Endothelial cell of umbilical vein (primary cell): ENCODE results near the gene AGL. TPM values are rescaled to one million over a fixed set of nuclear protein-coding genes. Genes with fewer than 3 reads are reported as not detected.

ENCODE experiments used
- BruUV-seq: library from RNA; stranded (reverse); fragments of 400-500 nt; replicated peaks from 2 replicates; lab custom pipeline; 2021; lab: Mats Ljungman, UMichigan
- CTCF ChIA-PET: fragments of 300-600, 350-600 bp; sonication (Branson Sonifier 250); formaldehyde crosslinking; loops from one replicate; lab custom pipeline; 2021; ENCODE audit warnings: antibody characterized with exemption, inconsistent platforms; lab: Charles Lee
- POLR2A ChIA-PET: fragments of 300-600, 350-600 bp; sonication (Branson Sonifier 250); formaldehyde crosslinking; loops from one replicate; lab custom pipeline; 2021; ENCODE audit warnings: antibody characterized with exemption, inconsistent platforms; lab: Charles Lee
- DNase-seq: peaks from one replicate; pipeline ENCODE4 v3.0.0-alpha.2; 2011; ENCODE audit warnings: low read depth, low spot score
- FAIRE-seq: peaks from 2 replicates; lab custom pipeline; 2011; peaks lifted over from hg19 to GRCh38; lab: Jason Lieb, UNC
- H2AFZ ChIP-seq: 2 replicates; pipeline ENCODE4 v1.6.0; 2012; ENCODE audit warnings: low read depth, low read length, control low read depth, inconsistent platforms
- H3K27ac ChIP-seq: 2 replicates; pipeline ENCODE4 v1.5.1; 2011; ENCODE audit warnings: low read depth, mild to moderate bottlenecking, control low read depth, low read length, moderate library complexity; ENCODE audit not compliant: insufficient read depth
- H3K27me3 ChIP-seq, 2 experiments: 2 replicates each; pipeline versions ENCODE4 v1.6.0 to v1.6.1; 2011; ENCODE audit warnings: low read length in 2 of 2, mixed read lengths in 1 of 2; ENCODE audit not compliant: control insufficient read depth in 2 of 2, insufficient read depth in 2 of 2
- H3K36me3 ChIP-seq, 2 experiments: 2 replicates in 1 of 2; 3 replicates in 1 of 2; pipeline ENCODE4 v1.5.1; 2011; ENCODE audit warnings: low read length in 2 of 2, mild to moderate bottlenecking in 1 of 2, moderate library complexity in 1 of 2; ENCODE audit not compliant: control insufficient read depth in 2 of 2, insufficient read depth in 2 of 2; ENCODE audit errors: extremely low read depth in 1 of 2
- H3K4me1 ChIP-seq: 3 replicates; pipeline ENCODE4 v1.5.1; 2011; ENCODE audit warnings: mild to moderate bottlenecking, low read length; ENCODE audit not compliant: control insufficient read depth, insufficient read depth; ENCODE audit errors: extremely low read depth
- H3K4me2 ChIP-seq: 2 replicates; pipeline ENCODE4 v1.6.1; 2011; ENCODE audit warnings: low read length, control low read depth, mixed read lengths; ENCODE audit not compliant: insufficient read depth
- H3K4me3 ChIP-seq, 3 experiments: fragments of 200-600 bp in 1 of 3; sonication (generic), shearing (Covaris generic) in 1 of 3; replicated peaks in 1 of 3; 2 replicates each; pipeline ENCODE4 v1.5.1; 2011 to 2016; ENCODE audit warnings: control low read depth in 3 of 3, low read length in 3 of 3, mild to moderate bottlenecking in 2 of 3, inconsistent platforms in 1 of 3, low read depth in 1 of 3, moderate library complexity in 1 of 3; ENCODE audit not compliant: insufficient read depth in 1 of 3
- H3K79me2 ChIP-seq: 2 replicates; pipeline ENCODE4 v1.6.0; 2012; ENCODE audit warnings: low read length, inconsistent platforms; ENCODE audit not compliant: control insufficient read depth, insufficient read depth
- H3K9ac ChIP-seq: replicated peaks from 2 replicates; pipeline ENCODE3; 2011; ENCODE audit warnings: low read length, control low read depth; ENCODE audit not compliant: insufficient read depth; ENCODE audit errors: extremely low read depth
- H3K9me1 ChIP-seq: replicated peaks from 3 replicates; pipeline ENCODE4 v1.6.0; 2011; ENCODE audit warnings: mild to moderate bottlenecking, low read length; ENCODE audit not compliant: control insufficient read depth, insufficient read depth; ENCODE audit errors: extremely low read depth
- H3K9me3 ChIP-seq: replicated peaks from 2 replicates; pipeline ENCODE4 v1.5.1; 2012; ENCODE audit warnings: low read length, inconsistent platforms; ENCODE audit not compliant: control insufficient read depth, insufficient read depth
- H4K20me1 ChIP-seq: replicated peaks from 2 replicates; pipeline ENCODE3; 2011; ENCODE audit warnings: mild to moderate bottlenecking, low read length; ENCODE audit not compliant: control insufficient read depth, insufficient read depth; ENCODE audit errors: extremely low read depth
- EZH2 ChIP-seq: IDR thresholded peaks from 2 replicates; pipeline ENCODE4 v1.6.1; 2012; ENCODE audit warnings: borderline replicate concordance, low read depth, mild to moderate bottlenecking, moderate library complexity, low read length, inconsistent platforms; ENCODE audit not compliant: severe bottlenecking
- FOS ChIP-seq: IDR thresholded peaks from 2 replicates; pipeline ENCODE4 v1.6.1; 2011; ENCODE audit warnings: mild to moderate bottlenecking, low read length, moderate library complexity, borderline replicate concordance; ENCODE audit not compliant: insufficient read depth
- GATA2 ChIP-seq: IDR thresholded peaks from 2 replicates; pipeline ENCODE4 v1.7.0; 2011; ENCODE audit warnings: low read depth, mild to moderate bottlenecking, moderate library complexity, mixed read lengths, low read length; ENCODE audit not compliant: insufficient read length, insufficient read depth
- JUN ChIP-seq: IDR thresholded peaks from 2 replicates; pipeline ENCODE4 v1.6.1; 2011; ENCODE audit warnings: borderline replicate concordance, low read depth; ENCODE audit not compliant: insufficient read length, insufficient read depth
- MYC ChIP-seq: IDR thresholded peaks from one replicate; pipeline ENCODE4 v1.6.1; 2011; ENCODE audit warnings: mild to moderate bottlenecking, low read depth, low read length
- POLR2A ChIP-seq: IDR thresholded peaks from 2 replicates; pipeline ENCODE4 v1.6.1; 2012; ENCODE audit warnings: low read depth, mild to moderate bottlenecking, control low read depth, low read length
- POLR2AphosphoS5 ChIP-seq: IDR thresholded peaks from 2 replicates; pipeline ENCODE4 v1.6.1; 2012; ENCODE audit warnings: low read depth, mild to moderate bottlenecking, control low read depth, low read length, moderate library complexity; ENCODE audit not compliant: insufficient read depth
- dilution Hi-C: fragments of 300-500 bp; cut with MboI; formaldehyde crosslinking; loops from one replicate; pipeline ENCODE4 v1.15.0; 2019; ENCODE audit warnings: low sequenced_read_pairs; ENCODE audit not compliant: extremely low pct_ligation_motif_present
- intact Hi-C: fragments of 100-400 bp; cut with micrococcal nuclease; formaldehyde crosslinking; loops from one replicate; pipeline ENCODE4 v1.10.0; 2022
- polyA plus RNA-seq, 4 experiments: library from polyadenylated mRNA; depleted of rRNA in 3 of 4; stranded (reverse) in 3 of 4; unstranded in 1 of 4; fragments of >200 nt; gene quantifications; 2 replicates each; pipeline versions ENCODE4 v1.2.1 to v1.2.3, GENCODE V29; 2011 to 2012; ENCODE audit warnings: missing spikeins in 1 of 4
- total RNA-seq: library from RNA; stranded (reverse); gene quantifications from 2 replicates; pipeline ENCODE4 v1.2.3, GENCODE V29; 2021
- TF ChIP-seq, protein P1 (sequence below), 2 donors: IDR thresholded peaks; 1 replicate in 1 of 2; 2 replicates in 1 of 2; pipeline ENCODE4 v1.5.1; 2011; ENCODE audit warnings: low read length in 2 of 2, mild to moderate bottlenecking in 2 of 2, moderate library complexity in 2 of 2, control low read depth in 1 of 2, inconsistent platforms in 1 of 2, low read depth in 1 of 2; ENCODE audit not compliant: insufficient read depth in 1 of 2; ENCODE audit errors: extremely low read depth in 1 of 2
- TF ChIP-seq, protein P2 (sequence below): IDR thresholded peaks from 2 replicates; pipeline ENCODE4 v1.6.1; 2011; ENCODE audit not compliant: insufficient read depth, insufficient read length

AGL gene
- total and polyA plus RNA-seq, 2 donors (not counting 3 experiments of a cell fraction or from before 2014, with no cell fraction given): 1.5 to 10.7 TPM

DNA sequence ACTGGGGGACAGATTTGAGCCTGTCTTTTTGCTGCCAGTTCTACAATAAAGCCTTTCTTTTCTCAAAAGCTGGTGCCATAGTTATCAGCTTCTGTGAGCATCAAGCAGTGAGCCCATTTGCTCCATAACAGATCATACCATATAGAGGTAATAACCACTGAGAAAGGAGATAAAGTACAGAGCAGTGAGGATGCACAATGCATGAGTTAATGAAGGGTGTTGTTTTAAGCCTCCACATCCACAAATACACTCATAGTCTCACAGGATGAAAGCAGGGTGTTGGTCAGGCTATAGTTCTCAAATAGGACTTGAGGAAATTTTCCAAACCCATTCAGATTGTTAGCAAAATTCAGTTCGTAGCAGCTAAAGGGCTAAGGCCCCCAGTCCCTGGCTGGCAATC is 94.0 kb downstream of the AGL start:
- no peak overlapping the region for H3K27ac ChIP-seq
- FAIRE-seq (no peak), DNase-seq (no peak)
- no peak for TF ChIP-seq EZH2
- no peak for TF ChIP-seq POLR2AphosphoS5
- TF ChIP-seq, protein P1, sequence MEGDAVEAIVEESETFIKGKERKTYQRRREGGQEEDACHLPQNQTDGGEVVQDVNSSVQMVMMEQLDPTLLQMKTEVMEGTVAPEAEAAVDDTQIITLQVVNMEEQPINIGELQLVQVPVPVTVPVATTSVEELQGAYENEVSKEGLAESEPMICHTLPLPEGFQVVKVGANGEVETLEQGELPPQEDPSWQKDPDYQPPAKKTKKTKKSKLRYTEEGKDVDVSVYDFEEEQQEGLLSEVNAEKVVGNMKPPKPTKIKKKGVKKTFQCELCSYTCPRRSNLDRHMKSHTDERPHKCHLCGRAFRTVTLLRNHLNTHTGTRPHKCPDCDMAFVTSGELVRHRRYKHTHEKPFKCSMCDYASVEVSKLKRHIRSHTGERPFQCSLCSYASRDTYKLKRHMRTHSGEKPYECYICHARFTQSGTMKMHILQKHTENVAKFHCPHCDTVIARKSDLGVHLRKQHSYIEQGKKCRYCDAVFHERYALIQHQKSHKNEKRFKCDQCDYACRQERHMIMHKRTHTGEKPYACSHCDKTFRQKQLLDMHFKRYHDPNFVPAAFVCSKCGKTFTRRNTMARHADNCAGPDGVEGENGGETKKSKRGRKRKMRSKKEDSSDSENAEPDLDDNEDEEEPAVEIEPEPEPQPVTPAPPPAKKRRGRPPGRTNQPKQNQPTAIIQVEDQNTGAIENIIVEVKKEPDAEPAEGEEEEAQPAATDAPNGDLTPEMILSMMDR (IDR thresholded peaks at IDR 0.05; ENCODE audit: extremely low read depth in 1 of 2, insufficient read depth in 1 of 2, low read depth in 1 of 2, low read length in 2 of 2): no peak
- no peak for TF ChIP-seq GATA2
- TF ChIP-seq MYC: no peak
- no peak for TF ChIP-seq POLR2A
- TF ChIP-seq, protein P2, sequence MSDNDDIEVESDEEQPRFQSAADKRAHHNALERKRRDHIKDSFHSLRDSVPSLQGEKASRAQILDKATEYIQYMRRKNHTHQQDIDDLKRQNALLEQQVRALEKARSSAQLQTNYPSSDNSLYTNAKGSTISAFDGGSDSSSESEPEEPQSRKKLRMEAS: no peak
- TF ChIP-seq FOS: no peak
- TF ChIP-seq JUN: no peak
- dilution Hi-C loops (no loop called here), intact Hi-C loops (no loop called here)
- no peaks in the 10 kb centered on the region for H3K9me1 ChIP-seq
- POLR2A ChIA-PET: no interaction called here
- no peaks in the 10 kb centered on the region for H3K4me1 ChIP-seq
- H3K9me3 ChIP-seq: no peaks in the 10 kb centered on the region
- CTCF ChIA-PET: no interaction called here
- no TSS peak for BruUV-seq
- no peak overlapping the region for H3K4me3 ChIP-seq
- no peaks in the 10 kb centered on the region for H3K79me2 ChIP-seq
- H3K36me3 ChIP-seq: no peaks in the 10 kb centered on the region
- H4K20me1 ChIP-seq: no peaks in the 10 kb centered on the region
- no peak overlapping the region for H3K4me2 ChIP-seq
- peaks cover 0 to 2% of the 10 kb centered on the region in 2 experiments for H3K27me3 ChIP-seq
- H2AFZ ChIP-seq: no peak overlapping the region
- H3K9ac ChIP-seq: no peak overlapping the region
